ENCODE measurements around the gene PIEZO1.

The PIEZO1 gene

DNA sequence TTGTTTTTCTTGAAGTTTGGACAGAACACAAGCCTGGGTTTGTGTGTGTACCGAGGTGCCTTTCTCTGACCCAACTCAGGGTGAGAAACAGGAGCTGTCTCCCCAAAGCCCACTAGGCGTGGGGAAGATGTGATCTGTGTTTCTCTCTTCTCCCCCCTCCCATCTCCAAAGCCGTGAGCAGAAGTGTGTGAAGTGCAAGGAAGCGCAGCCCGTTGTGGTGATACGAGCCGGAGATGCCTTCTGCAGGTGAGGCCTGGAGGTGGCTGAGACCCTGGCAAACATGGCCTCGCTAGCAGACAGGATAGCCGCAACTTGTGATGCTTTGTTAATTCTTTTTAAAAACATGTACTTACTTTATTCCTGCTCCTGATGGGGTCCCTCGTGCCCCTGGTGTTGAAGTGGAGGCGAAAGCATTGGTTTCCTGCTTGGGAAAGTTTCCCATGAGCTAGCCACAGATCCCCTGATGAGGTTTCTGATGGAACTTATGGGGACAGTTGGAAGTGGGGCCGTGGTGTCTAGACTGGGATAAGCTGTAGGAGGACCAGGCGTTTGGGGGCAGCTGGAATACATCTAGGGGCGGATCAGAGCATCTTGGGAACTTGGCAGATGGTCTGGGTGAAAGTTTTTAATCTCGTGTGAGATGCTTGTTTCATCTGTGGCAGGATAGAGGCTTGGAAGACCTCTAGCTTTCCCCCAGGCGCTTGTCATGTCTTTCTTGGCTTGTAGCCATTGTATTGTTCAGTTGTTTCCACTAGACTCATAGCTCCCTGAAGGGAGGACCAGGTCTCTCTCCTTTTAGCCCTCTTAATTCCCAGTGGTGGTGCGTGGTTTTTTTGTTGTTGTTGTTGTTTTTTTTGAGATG lies 77.8 kb downstream of the PIEZO1 start:
- in situ Hi-C loops (cut with MboI; ENCODE audit: low sequenced_read_pairs, unreplicated experiment): no loop called here
- no peak for DNase-seq (ENCODE audit: low spot score)
- TF ChIP-seq, protein P1, sequence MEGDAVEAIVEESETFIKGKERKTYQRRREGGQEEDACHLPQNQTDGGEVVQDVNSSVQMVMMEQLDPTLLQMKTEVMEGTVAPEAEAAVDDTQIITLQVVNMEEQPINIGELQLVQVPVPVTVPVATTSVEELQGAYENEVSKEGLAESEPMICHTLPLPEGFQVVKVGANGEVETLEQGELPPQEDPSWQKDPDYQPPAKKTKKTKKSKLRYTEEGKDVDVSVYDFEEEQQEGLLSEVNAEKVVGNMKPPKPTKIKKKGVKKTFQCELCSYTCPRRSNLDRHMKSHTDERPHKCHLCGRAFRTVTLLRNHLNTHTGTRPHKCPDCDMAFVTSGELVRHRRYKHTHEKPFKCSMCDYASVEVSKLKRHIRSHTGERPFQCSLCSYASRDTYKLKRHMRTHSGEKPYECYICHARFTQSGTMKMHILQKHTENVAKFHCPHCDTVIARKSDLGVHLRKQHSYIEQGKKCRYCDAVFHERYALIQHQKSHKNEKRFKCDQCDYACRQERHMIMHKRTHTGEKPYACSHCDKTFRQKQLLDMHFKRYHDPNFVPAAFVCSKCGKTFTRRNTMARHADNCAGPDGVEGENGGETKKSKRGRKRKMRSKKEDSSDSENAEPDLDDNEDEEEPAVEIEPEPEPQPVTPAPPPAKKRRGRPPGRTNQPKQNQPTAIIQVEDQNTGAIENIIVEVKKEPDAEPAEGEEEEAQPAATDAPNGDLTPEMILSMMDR (IDR thresholded peaks at IDR 0.05; ENCODE audit: borderline replicate concordance, control extremely low read depth, extremely low read depth, insufficient read depth, missing control alignments): no peak

DNA sequence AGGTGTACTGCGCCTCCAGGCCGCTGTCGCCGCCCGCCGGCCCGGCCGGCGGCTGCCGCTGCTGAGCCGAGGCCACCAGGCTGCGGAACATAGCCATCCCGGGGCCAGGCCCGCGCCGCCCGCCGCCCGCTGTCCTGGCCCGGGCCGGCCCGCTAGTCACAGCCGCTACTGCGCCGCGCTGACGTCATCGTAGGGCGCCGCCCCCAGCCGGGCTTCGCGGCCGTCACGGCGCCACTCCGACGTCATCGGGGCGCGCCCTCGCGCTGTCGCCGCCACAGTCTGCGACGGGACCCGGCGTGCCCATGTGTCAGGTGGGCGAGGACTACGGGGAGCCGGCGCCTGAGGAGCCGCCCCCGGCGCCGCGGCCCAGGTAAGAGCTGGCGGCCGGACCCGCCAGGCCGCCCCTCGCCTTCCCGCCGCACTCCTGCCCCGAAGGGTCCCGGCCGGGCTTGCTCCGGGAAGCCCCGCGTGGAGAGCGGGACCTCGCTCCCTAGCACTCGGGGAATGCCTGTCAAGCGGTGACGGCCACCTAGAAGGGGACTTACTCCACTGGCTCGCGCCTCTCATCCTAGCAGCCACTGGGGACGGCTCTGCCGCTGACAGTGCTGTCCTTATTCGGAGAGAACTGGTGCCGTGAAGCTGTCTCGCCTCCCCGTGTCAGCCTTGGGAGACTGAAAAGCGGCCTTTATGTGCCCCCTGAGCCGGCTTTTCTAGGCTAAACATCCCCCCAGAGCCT lies 78.6 kb downstream of the PIEZO1 start, which contains the start of the genes CTU2 and RNF166:
Gene CTU2 (plus strand): TSS at position 275 of the 736 bp plus-strand sequence. CDS start 28 bp downstream, at position 303.
Gene RNF166 (minus strand): TSS at position 180 of the 736 bp plus-strand sequence. CDS start 83 bp downstream, at position 97.
- TF ChIP-seq, protein P1 (IDR thresholded peaks at IDR 0.05; ENCODE audit: borderline replicate concordance, control extremely low read depth, extremely low read depth, insufficient read depth, missing control alignments): no peak
- in situ Hi-C loops (cut with MboI; ENCODE audit: low sequenced_read_pairs, unreplicated experiment): no loop called here
- peak; percentile 99 for DNase-seq (ENCODE audit: low spot score)

GRCh38 chr16:88705801-88706228 lies 79.2 kb downstream of the PIEZO1 start:
- TF ChIP-seq, protein P1 (IDR thresholded peaks at IDR 0.05; ENCODE audit: borderline replicate concordance, control extremely low read depth, extremely low read depth, insufficient read depth, missing control alignments): no peak
- in situ Hi-C loops (cut with MboI; ENCODE audit: low sequenced_read_pairs, unreplicated experiment): no loop called here
- no peak for DNase-seq (ENCODE audit: low spot score)

- in situ Hi-C loops (cut with MboI; ENCODE audit: low sequenced_read_pairs, unreplicated experiment): no loop called here
- no peak for DNase-seq (ENCODE audit: low spot score)
- TF ChIP-seq, protein P1 (IDR thresholded peaks at IDR 0.05; ENCODE audit: borderline replicate concordance, control extremely low read depth, extremely low read depth, insufficient read depth, missing control alignments): no peak
Observed at GRCh38 chr16:88705076-88705684, 79.8 kb downstream of the PIEZO1 start.

GRCh38 chr16:88703486-88704309 lies 81.3 kb downstream of the PIEZO1 start:
- TF ChIP-seq, protein P1 (IDR thresholded peaks at IDR 0.05; ENCODE audit: borderline replicate concordance, control extremely low read depth, extremely low read depth, insufficient read depth, missing control alignments): no peak
- in situ Hi-C loops (cut with MboI; ENCODE audit: low sequenced_read_pairs, unreplicated experiment): no loop called here
- DNase-seq (ENCODE audit: low spot score): no peak

Measured in GM13976 (cell line).